ENCODE data around the gene CCNK. TPM values are rescaled to one million over a fixed set of nuclear protein-coding genes. Genes with fewer than 3 reads are reported as not detected.

Gene CCNK
- total RNA-seq, 4 donors from 2014 or later, result 25.7 to 61.9 (median 37.0) TPM

DNA sequence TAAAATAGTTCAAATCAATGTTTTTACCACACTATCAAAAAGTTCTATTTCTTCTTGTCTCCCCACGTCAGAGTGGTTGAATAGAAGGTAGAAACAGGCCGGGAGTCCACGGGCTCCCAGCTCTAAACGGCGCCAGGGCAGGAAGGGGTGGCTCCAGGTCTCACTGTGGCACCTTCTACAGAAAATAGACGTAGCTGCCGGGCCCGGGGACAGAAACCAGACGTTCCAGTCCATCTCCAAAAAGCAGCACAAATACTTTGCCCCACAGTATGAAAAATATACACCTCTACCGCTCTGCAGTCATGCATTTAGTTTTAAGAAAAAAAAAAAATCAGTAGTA is 30.9 kb downstream of the CCNK start:
- TF ChIP-seq, protein P1, sequence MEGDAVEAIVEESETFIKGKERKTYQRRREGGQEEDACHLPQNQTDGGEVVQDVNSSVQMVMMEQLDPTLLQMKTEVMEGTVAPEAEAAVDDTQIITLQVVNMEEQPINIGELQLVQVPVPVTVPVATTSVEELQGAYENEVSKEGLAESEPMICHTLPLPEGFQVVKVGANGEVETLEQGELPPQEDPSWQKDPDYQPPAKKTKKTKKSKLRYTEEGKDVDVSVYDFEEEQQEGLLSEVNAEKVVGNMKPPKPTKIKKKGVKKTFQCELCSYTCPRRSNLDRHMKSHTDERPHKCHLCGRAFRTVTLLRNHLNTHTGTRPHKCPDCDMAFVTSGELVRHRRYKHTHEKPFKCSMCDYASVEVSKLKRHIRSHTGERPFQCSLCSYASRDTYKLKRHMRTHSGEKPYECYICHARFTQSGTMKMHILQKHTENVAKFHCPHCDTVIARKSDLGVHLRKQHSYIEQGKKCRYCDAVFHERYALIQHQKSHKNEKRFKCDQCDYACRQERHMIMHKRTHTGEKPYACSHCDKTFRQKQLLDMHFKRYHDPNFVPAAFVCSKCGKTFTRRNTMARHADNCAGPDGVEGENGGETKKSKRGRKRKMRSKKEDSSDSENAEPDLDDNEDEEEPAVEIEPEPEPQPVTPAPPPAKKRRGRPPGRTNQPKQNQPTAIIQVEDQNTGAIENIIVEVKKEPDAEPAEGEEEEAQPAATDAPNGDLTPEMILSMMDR (IDR thresholded peaks at IDR 0.05), result no peak
- TF ChIP-seq POLR2A (IDR thresholded peaks at IDR 0.05), result no peak
- Histone ChIP-seq H3K27me3 (no peaks in the 10 kb centered on the region), H3K9me3 (no peaks in the 10 kb centered on the region), H3K27ac (peak overlapping the region in 1 of 4 donors; percentile 8), H3K36me3 (peaks cover 0 to 76% (median 0%) of the 10 kb centered on the region in 3 donors), H3K4me1 (no peaks in the 10 kb centered on the region), H3K4me3 (no peak overlapping the region)
- no peak for DNase-seq

DNA sequence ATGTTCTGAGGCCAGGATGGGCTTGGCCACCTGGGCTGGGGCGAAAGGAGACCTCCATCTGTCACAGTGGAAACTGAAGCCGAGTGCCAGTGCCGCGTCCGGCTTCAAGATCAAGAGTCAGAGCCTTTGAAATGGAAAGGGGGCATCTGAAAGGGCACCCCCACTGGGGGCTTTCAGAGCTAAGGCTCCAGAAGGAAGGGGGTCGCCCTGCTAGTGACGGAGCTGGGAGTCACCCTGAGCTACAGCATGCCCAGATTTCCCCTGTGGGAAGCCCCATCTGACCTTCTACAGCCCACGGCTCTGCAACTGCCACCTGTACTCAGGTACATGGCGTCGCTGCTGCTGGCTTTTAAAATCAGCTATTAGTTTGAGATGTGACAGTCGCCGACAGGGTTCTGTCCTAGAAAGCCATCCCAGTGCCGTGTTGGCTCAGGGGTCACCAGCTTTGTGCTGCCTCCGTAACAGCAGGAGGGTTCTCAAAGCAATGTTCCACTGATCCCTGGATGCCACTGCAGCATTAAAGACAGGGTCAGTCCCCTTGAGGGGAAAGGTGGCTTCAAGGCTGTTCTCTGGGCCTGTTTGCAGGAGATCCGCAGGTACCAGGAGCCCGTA is 31.5 kb downstream of the CCNK start:
- H3K9me3 ChIP-seq, result no peaks in the 10 kb centered on the region
- no peaks in the 10 kb centered on the region for H3K27me3 ChIP-seq
- no peak for DNase-seq
- no peaks in the 10 kb centered on the region for H3K4me1 ChIP-seq
- peaks cover 0 to 70% (median 0%) of the 10 kb centered on the region in 3 donors for H3K36me3 ChIP-seq
- TF ChIP-seq, protein P1 (IDR thresholded peaks at IDR 0.05), result no peak
- TF ChIP-seq POLR2A (IDR thresholded peaks at IDR 0.05), result no peak
- no peak overlapping the region for H3K4me3 ChIP-seq
- H3K27ac ChIP-seq, result peak overlapping the region in 1 of 4 donors; percentile 8

DNA sequence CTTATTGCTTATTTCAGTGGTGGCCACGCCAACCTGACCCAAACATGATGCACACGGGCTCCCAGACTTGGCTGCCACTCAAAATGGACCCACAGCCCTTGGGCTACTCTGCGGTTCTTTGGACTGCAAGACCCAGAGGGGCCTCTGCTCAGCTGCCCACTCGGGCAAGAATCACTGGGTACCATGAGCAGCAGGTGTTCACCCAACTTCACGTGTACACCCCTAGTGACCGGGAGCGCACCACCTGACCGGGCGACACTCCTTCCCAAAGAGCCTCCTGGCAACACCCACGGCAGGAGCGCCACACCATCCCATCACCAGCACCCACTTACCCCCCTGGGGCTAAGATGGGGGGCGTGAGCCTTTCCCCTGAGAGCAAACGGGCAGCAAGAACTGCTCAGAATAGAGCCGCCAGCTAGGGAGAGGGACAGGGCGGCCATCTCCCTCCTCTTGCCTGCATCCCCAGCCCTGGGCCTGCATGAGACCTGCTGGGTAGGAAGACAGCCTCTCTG is 32.0 kb downstream of the CCNK start:
- H3K27me3 ChIP-seq, result no peaks in the 10 kb centered on the region
- no peaks in the 10 kb centered on the region for H3K9me3 ChIP-seq
- H3K27ac ChIP-seq, result no peak overlapping the region
- peaks cover 0 to 65% (median 0%) of the 10 kb centered on the region in 3 donors for H3K36me3 ChIP-seq
- H3K4me3 ChIP-seq, result no peak overlapping the region
- TF ChIP-seq POLR2A (IDR thresholded peaks at IDR 0.05), result no peak
- TF ChIP-seq, protein P1 (IDR thresholded peaks at IDR 0.05), result no peak
- DNase-seq, result peak in 1 of 3 donors; percentile 44
- H3K4me1 ChIP-seq, result peaks cover 0 to 2% (median 0%) of the 10 kb centered on the region in 4 donors

DNA sequence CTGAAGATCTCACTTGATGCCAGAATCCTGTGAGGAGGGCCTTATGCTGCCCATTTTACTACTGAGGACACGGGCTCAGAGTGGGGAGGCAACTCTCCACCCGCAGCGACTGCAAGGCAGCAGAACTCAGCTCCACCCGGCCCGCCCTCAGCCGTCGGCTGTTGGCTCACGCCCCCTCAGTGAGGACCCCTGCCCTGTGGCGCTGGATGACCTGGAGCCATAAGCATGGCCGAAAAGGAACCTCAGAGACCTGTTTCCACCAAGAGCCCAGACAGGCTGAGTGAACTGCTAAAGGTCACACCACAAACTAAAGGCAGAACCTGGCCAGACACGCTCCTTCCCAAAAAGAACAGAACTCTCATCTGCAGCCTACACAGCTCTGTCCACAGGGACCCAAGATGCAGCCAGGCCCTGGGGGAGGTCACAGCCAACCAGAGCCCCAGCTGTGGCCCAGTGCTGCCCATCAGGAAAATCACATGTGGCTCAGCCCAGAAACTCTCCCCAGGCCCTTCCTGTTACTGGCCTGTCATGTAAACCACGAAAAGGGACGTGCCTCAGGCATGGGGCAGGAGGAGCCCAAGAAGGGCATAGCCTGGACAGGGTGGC is 32.8 kb downstream of the CCNK start:
- H3K36me3 ChIP-seq, result peaks cover 0 to 56% (median 0%) of the 10 kb centered on the region in 3 donors
- peaks cover 0 to 8% (median 0%) of the 10 kb centered on the region in 4 donors for H3K4me1 ChIP-seq
- DNase-seq, result peak in 2 of 3 donors; percentile 40 to 42

DNA sequence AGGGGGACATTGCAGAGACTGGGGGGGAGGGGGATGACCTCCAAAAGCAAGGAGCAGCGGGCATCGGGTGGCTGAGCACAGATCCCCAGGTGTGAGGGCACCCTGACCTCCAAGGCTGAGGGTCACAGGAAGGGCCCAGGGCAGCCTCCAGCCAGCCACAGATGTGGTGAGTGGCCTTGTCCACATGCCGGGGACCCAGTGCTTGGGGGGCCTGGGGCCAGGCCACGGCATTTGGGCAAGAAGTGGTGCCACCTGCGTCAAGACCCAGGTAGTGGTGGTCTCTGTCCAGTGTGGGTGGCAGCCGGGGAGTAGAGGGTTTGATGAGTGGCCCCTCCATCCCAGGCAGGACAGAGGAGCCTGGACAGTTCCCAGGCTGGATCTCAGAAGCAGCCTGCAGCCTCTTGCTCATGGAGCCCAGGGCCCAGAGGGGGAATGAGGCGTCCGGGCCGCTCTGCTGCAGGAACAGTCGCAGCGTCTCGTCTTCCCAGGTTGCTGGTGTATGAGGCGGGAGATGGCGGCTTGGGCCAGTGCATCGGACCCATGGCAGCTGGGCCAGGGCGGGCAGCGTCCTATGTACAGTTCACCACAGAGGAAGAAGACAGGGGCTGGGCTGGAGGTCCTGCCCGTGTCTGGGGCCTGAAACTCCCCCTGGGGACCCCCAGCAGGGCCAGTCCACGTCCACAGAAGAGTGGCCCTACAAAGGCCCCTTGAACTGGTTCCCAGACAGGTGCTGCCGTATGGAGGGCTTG is 33.5 kb downstream of the CCNK start:
- TF ChIP-seq, protein P1 (IDR thresholded peaks at IDR 0.05), result no peak
- TF ChIP-seq POLR2A (IDR thresholded peaks at IDR 0.05), result no peak
- Histone ChIP-seq H3K9me3 (no peaks in the 10 kb centered on the region), H3K4me3 (no peak overlapping the region), H3K4me1 (peaks cover 0 to 8% (median 0%) of the 10 kb centered on the region in 4 donors), H3K27me3 (no peaks in the 10 kb centered on the region), H3K36me3 (peaks cover 0 to 50% (median 0%) of the 10 kb centered on the region in 3 donors), H3K27ac (no peak overlapping the region)
- peak in 2 of 3 donors; percentile 40 to 45 for DNase-seq

More for the DNA sequence above, 32.8 kb downstream of the CCNK start:
- Histone ChIP-seq H3K27me3 (no peaks in the 10 kb centered on the region), H3K4me3 (no peak overlapping the region), H3K27ac (no peak overlapping the region), H3K9me3 (no peaks in the 10 kb centered on the region)
- TF ChIP-seq, protein P1 (IDR thresholded peaks at IDR 0.05), result no peak
- no peak for TF ChIP-seq POLR2A (IDR thresholded peaks at IDR 0.05)

All from Peyer's patch (tissue), 4 donors.